Measurements from ENCODE around the gene APBA1.

DNA sequence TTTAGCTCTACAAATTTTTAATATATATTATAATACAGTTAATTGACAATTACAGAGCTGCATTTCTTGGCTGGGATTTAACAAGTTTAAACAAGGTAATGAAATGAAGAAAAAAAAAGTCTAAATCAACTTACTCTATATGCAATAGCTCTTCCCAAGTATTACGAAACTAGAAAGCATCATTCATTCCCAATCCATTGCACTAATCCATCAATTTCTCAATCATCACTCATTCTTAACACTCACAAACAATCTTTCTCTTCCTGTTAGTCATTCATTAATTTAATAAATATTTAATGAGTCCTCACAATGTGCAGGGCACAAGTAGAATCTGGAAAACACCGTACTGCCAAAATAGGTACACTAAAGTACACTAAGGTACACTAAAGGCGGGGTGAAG, 42.9 kb upstream of the APBA1 start:
- TF ChIP-seq, protein P1, sequence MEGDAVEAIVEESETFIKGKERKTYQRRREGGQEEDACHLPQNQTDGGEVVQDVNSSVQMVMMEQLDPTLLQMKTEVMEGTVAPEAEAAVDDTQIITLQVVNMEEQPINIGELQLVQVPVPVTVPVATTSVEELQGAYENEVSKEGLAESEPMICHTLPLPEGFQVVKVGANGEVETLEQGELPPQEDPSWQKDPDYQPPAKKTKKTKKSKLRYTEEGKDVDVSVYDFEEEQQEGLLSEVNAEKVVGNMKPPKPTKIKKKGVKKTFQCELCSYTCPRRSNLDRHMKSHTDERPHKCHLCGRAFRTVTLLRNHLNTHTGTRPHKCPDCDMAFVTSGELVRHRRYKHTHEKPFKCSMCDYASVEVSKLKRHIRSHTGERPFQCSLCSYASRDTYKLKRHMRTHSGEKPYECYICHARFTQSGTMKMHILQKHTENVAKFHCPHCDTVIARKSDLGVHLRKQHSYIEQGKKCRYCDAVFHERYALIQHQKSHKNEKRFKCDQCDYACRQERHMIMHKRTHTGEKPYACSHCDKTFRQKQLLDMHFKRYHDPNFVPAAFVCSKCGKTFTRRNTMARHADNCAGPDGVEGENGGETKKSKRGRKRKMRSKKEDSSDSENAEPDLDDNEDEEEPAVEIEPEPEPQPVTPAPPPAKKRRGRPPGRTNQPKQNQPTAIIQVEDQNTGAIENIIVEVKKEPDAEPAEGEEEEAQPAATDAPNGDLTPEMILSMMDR (IDR thresholded peaks at IDR 0.05; ENCODE audit: insufficient read depth, low read length), result no peak
- no peak for TF ChIP-seq POLR2AphosphoS5 (IDR thresholded peaks at IDR 0.05; ENCODE audit: low read depth)
- TF ChIP-seq, protein P2, sequence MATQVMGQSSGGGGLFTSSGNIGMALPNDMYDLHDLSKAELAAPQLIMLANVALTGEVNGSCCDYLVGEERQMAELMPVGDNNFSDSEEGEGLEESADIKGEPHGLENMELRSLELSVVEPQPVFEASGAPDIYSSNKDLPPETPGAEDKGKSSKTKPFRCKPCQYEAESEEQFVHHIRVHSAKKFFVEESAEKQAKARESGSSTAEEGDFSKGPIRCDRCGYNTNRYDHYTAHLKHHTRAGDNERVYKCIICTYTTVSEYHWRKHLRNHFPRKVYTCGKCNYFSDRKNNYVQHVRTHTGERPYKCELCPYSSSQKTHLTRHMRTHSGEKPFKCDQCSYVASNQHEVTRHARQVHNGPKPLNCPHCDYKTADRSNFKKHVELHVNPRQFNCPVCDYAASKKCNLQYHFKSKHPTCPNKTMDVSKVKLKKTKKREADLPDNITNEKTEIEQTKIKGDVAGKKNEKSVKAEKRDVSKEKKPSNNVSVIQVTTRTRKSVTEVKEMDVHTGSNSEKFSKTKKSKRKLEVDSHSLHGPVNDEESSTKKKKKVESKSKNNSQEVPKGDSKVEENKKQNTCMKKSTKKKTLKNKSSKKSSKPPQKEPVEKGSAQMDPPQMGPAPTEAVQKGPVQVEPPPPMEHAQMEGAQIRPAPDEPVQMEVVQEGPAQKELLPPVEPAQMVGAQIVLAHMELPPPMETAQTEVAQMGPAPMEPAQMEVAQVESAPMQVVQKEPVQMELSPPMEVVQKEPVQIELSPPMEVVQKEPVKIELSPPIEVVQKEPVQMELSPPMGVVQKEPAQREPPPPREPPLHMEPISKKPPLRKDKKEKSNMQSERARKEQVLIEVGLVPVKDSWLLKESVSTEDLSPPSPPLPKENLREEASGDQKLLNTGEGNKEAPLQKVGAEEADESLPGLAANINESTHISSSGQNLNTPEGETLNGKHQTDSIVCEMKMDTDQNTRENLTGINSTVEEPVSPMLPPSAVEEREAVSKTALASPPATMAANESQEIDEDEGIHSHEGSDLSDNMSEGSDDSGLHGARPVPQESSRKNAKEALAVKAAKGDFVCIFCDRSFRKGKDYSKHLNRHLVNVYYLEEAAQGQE (IDR thresholded peaks at IDR 0.05; ENCODE audit: insufficient replicate concordance, low read depth), result no peak
- TF ChIP-seq SPI1 (IDR thresholded peaks at IDR 0.05; ENCODE audit: borderline replicate concordance, low read depth), result no peak
